Lung (tissue), 12 donors: ENCODE data around the gene RAB3GAP1. TPM values are rescaled to one million over a fixed set of nuclear protein-coding genes. Genes with fewer than 3 reads are reported as not detected.

ENCODE experiments used
- ATAC-seq: fragments of 200-7000 bp; cut with Tn5 transposase; one replicate; pipeline ENCODE4 v1.9.1; 2020; ENCODE audit warnings: moderate number of reproducible peaks; ENCODE audit not compliant: insufficient read depth, low FRiP score
- DNase-seq, 3 donors: peaks; one replicate each; pipeline ENCODE4 v3.0.0-alpha.2; 2013 to 2017
- H3K27ac ChIP-seq, 2 donors: one replicate each; pipeline ENCODE4 v1.5.1; 2013; ENCODE audit warnings: mild to moderate bottlenecking in 2 of 2, moderate library complexity in 2 of 2, control low read depth in 1 of 2, inconsistent platforms in 1 of 2, low read depth in 1 of 2, low read length in 1 of 2
- H3K27me3 ChIP-seq, 3 donors: one replicate each; pipeline ENCODE4 v1.5.1; 2013; ENCODE audit warnings: low read length in 2 of 3; ENCODE audit not compliant: control insufficient read depth in 3 of 3, insufficient read depth in 3 of 3
- H3K36me3 ChIP-seq, 4 donors: one replicate each; pipeline ENCODE4 v1.5.1; 2013; ENCODE audit warnings: low read length in 4 of 4, mild to moderate bottlenecking in 1 of 4, moderate library complexity in 1 of 4; ENCODE audit not compliant: control insufficient read depth in 4 of 4, insufficient read depth in 4 of 4
- H3K4me1 ChIP-seq, 5 donors: one replicate each; pipeline ENCODE4 v1.5.1; 2013; ENCODE audit warnings: low read length in 5 of 5, mild to moderate bottlenecking in 2 of 5, moderate library complexity in 1 of 5; ENCODE audit not compliant: control insufficient read depth in 5 of 5, insufficient read depth in 5 of 5
- H3K4me3 ChIP-seq: one replicate; pipeline ENCODE4 v1.5.1; 2013; ENCODE audit warnings: mild to moderate bottlenecking, control low read depth, moderate library complexity
- H3K9ac ChIP-seq, 2 donors: one replicate each; pipeline ENCODE4 v1.5.1; 2013; ENCODE audit warnings: low read length in 2 of 2, control low read depth in 1 of 2; ENCODE audit not compliant: insufficient read depth in 1 of 2
- H3K9me3 ChIP-seq, 4 donors: one replicate each; pipeline ENCODE4 v1.5.1; 2013; ENCODE audit warnings: low read length in 3 of 4, mild to moderate bottlenecking in 1 of 4, moderate library complexity in 1 of 4; ENCODE audit not compliant: control insufficient read depth in 4 of 4, insufficient read depth in 3 of 4
- WGBS, 2 donors: extraction: QIAGEN DNeasy Blood & Tissue Kit; methylation state at CpG; one replicate each; pipeline ENCODE4 v1.1.7; 2013; 5-methylcytosine and 5-hydroxymethylcytosine counted together
- polyA plus RNA-seq, 2 donors: library from polyadenylated mRNA; stranded (reverse); fragments of 200-250 nt; gene quantifications; one replicate each; pipeline ENCODE4 v1.2.1, GENCODE V29; 2013
- total RNA-seq, 2 donors: library from RNA; depleted of rRNA in 1 of 2; stranded (reverse); fragments of >200 nt in 1 of 2; gene quantifications; one replicate each; pipeline ENCODE4 v1.2.1, GENCODE V29; 2014 to 2021
- TF ChIP-seq, protein P1 (sequence below): IDR thresholded peaks from 2 replicates; pipeline ENCODE4 v1.5.1; 2012; ENCODE audit warnings: mild to moderate bottlenecking; ENCODE audit errors: control extremely low read depth, extremely low read depth
- donor health status: control.
- donor health status: control.
- donor health status: Bipolar disorder and iron deficiency.
- donor health status: healthy.
- donor health status: DM: yes; HTN: yes; CAD: no.

The RAB3GAP1 gene
- total and polyA plus RNA-seq, 4 donors, result 15.2 to 107 (median 25.4) TPM

DNA sequence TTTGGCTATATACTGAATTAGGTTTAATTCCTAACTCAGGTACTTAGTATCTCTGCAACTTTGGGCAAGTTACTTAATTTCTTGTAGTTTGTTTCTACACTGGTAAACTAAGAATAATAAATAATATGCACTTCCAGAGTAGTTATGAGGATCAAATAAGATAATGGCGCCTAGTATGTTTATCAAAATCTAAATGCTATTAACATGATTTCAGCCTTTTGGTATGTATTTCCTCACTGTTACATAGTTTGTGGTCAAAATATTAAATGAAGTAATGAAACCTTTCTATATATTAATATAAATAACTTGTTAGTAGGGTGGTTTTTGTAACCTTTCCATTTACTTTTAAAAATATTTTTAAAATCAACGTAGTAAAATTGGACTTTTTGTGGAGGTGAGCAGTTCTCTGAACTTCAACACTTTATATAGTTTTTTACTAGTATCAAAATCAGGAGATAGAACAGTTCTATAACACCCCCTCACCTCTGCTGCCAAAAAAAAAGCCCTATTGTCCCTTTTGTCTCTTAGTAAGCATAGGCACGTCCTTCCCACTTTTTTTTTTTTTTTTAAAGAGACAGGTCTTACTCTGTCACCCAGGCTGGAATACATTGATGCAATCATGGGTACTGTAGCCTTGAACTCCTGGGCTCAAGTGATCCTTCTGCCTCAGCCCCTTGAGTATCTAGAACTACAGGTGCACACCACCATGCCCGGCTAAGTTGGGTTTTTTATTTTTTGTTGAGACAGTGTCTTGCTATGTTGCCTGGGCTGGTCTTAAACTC, 44.8 kb downstream of the RAB3GAP1 start:
- H3K27me3 ChIP-seq, result no peaks in the 10 kb centered on the region
- DNase-seq (no peak), ATAC-seq (no peak)
- H3K27ac ChIP-seq, result no peak overlapping the region
- TF ChIP-seq, protein P1, sequence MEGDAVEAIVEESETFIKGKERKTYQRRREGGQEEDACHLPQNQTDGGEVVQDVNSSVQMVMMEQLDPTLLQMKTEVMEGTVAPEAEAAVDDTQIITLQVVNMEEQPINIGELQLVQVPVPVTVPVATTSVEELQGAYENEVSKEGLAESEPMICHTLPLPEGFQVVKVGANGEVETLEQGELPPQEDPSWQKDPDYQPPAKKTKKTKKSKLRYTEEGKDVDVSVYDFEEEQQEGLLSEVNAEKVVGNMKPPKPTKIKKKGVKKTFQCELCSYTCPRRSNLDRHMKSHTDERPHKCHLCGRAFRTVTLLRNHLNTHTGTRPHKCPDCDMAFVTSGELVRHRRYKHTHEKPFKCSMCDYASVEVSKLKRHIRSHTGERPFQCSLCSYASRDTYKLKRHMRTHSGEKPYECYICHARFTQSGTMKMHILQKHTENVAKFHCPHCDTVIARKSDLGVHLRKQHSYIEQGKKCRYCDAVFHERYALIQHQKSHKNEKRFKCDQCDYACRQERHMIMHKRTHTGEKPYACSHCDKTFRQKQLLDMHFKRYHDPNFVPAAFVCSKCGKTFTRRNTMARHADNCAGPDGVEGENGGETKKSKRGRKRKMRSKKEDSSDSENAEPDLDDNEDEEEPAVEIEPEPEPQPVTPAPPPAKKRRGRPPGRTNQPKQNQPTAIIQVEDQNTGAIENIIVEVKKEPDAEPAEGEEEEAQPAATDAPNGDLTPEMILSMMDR, result no peak
- peaks cover 5 to 14% (median 11%) of the 10 kb centered on the region in 4 donors for H3K36me3 ChIP-seq
- 86 to 88% methylated on average over 4 of the region's 4 CpGs for WGBS, 2 donors
- no peak overlapping the region for H3K9ac ChIP-seq
- peaks cover 0 to 6% (median 0%) of the 10 kb centered on the region in 5 donors for H3K4me1 ChIP-seq
- no peaks in the 10 kb centered on the region for H3K9me3 ChIP-seq
- no peak overlapping the region for H3K4me3 ChIP-seq

- Histone ChIP-seq H3K9ac (no peak overlapping the region), H3K9me3 (no peaks in the 10 kb centered on the region), H3K4me1 (peaks cover 0 to 8% (median 0%) of the 10 kb centered on the region in 5 donors), H3K27ac (no peak overlapping the region), H3K4me3 (no peak overlapping the region), H3K27me3 (no peaks in the 10 kb centered on the region), H3K36me3 (peaks cover 5 to 16% (median 11%) of the 10 kb centered on the region in 4 donors)
- ATAC-seq (no peak), DNase-seq (no peak)
- TF ChIP-seq, protein P1, result no peak
- 97 to 99% methylated on average over 2 of the region's 2 CpGs for WGBS, 2 donors
Measured at GRCh38 chr2:135097532-135098231, 45.6 kb downstream of the RAB3GAP1 start.

- TF ChIP-seq, protein P1, result no peak
- peaks cover 0 to 8% (median 0%) of the 10 kb centered on the region in 5 donors for H3K4me1 ChIP-seq
- no peak for ATAC-seq
- no peak overlapping the region for H3K4me3 ChIP-seq
- no peak overlapping the region for H3K27ac ChIP-seq
- 86 to 88% methylated on average over 5 of the region's 5 CpGs for WGBS, 2 donors
- H3K9me3 ChIP-seq, result no peaks in the 10 kb centered on the region
- peaks cover under 1 to 11% (median 5%) of the 10 kb centered on the region in 4 donors for H3K36me3 ChIP-seq
- no peak overlapping the region for H3K9ac ChIP-seq
- no peaks in the 10 kb centered on the region for H3K27me3 ChIP-seq
- DNase-seq, result no peak
Measured at GRCh38 chr2:135099802-135100483, 47.9 kb downstream of the RAB3GAP1 start.
